AG04450 (cell line): ENCODE results near the gene TMED10. TPM values are rescaled to one million over a fixed set of nuclear protein-coding genes. Genes with fewer than 3 reads are reported as not detected.

Experiments used
- CTCF ChIA-PET: fragments of 300-600, 350-600 bp; formaldehyde crosslinking; extraction: SDS; loops from one replicate; lab custom pipeline; 2022; ENCODE audit warnings: antibody characterized with exemption, inconsistent platforms; lab: Charles Lee
- POLR2A ChIA-PET: fragments of 350-600 bp; formaldehyde crosslinking; extraction: SDS; loops from one replicate; lab custom pipeline; 2021; ENCODE audit warnings: antibody characterized with exemption, inconsistent platforms; lab: Yijun Ruan, JAX
- DNase-seq: peaks from one replicate; pipeline ENCODE4 v3.0.0-alpha.2; 2011; ENCODE audit warnings: low read depth, low spot score
- H3K27ac ChIP-seq: one replicate; pipeline ENCODE4 v1.5.1; 2012; ENCODE audit warnings: low read depth, low read length, control low read depth
- H3K27me3 ChIP-seq: one replicate; pipeline ENCODE4 v1.6.0; 2012; ENCODE audit warnings: low read length; ENCODE audit not compliant: control insufficient read depth, insufficient read depth
- H3K4me3 ChIP-seq: 2 replicates; pipeline ENCODE4 v1.5.1; 2011; ENCODE audit warnings: mild to moderate bottlenecking, low read depth, low read length, control low read depth
- H3K9me3 ChIP-seq: 2 replicates; pipeline ENCODE4 v1.5.1; 2012; ENCODE audit warnings: low read length; ENCODE audit not compliant: control insufficient read depth, insufficient read depth
- polyA plus RNA-seq: library from polyadenylated mRNA; depleted of rRNA; stranded (reverse); fragments of >200 nt; gene quantifications from 2 replicates; pipeline ENCODE4 v1.2.3, GENCODE V29; 2011; rRNA removed
- small RNA-seq: library from RNA; depleted of rRNA; stranded (forward); fragments of <200 nt; gene quantifications from one replicate; pipeline ENCODE3, GENCODE V24; 2012; ENCODE audit warnings: low read depth; ENCODE audit not compliant: insufficient read length
- TF ChIP-seq, protein P1 (sequence below): IDR thresholded peaks from 2 replicates; pipeline ENCODE4 v1.5.1; 2011; ENCODE audit warnings: low read depth, low read length, control low read depth, inconsistent platforms

Gene TMED10
- polyA plus RNA-seq, 1 experiment = 414 TPM

DNA sequence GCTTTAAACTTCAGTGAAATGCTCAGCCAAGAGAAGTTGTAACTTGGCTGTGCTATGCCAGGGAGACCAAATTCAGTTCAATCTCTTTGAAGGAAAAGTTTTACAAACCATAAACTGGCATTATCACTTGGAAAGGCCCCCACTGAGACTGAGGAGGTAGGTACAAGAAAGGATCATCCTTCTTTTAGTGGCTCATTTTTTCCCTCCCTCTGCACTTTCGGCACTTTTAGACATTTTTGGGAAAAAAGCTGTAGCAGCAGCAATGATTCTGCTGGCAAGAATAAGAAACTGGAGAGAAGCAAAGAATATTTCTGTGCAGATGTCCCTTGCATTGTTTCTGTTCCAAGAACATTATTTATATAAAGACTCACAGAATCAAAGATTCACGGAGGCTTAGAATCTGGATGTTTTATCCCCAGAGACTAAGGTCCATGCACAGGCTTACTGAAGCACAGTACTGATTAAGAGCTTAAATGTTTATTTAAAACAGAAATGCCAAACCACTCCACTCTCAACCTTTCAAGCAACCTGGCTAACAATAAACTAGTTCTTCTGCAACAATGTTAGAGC lies 94.7 kb downstream of the TMED10 start:
- Histone ChIP-seq H3K27ac (no peak overlapping the region), H3K27me3 (no peaks in the 10 kb centered on the region), H3K4me3 (no peak overlapping the region), H3K9me3 (no peaks in the 10 kb centered on the region)
- no peak for DNase-seq
- CTCF ChIA-PET = interaction anchor here (1.0 to 1.1 kb wide), 2 partner anchors 176 to 221 kb away, joined by 3 to 5 read pairs; no protein-coding TSS in a partner anchor
- POLR2A ChIA-PET = no interaction called here
- TF ChIP-seq, protein P1, sequence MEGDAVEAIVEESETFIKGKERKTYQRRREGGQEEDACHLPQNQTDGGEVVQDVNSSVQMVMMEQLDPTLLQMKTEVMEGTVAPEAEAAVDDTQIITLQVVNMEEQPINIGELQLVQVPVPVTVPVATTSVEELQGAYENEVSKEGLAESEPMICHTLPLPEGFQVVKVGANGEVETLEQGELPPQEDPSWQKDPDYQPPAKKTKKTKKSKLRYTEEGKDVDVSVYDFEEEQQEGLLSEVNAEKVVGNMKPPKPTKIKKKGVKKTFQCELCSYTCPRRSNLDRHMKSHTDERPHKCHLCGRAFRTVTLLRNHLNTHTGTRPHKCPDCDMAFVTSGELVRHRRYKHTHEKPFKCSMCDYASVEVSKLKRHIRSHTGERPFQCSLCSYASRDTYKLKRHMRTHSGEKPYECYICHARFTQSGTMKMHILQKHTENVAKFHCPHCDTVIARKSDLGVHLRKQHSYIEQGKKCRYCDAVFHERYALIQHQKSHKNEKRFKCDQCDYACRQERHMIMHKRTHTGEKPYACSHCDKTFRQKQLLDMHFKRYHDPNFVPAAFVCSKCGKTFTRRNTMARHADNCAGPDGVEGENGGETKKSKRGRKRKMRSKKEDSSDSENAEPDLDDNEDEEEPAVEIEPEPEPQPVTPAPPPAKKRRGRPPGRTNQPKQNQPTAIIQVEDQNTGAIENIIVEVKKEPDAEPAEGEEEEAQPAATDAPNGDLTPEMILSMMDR = no peak

Small RNA genes within 50 kb of the gene (small RNA-seq; reads per million reads assigned to genes)
- gene HIF1AP1 = not detected
- not detected for gene RNU4ATAC14P

Other genes with a start within 250 kb of the TMED10 start
- 0.55 and 0.63 TPM in 2 replicates for gene PGF, start 221.0 kb downstream of the TMED10 start, polyA plus RNA-seq
- 78.3 and 82.5 TPM in 2 replicates for gene EIF2B2, start 173.7 kb downstream of the TMED10 start, polyA plus RNA-seq
- 14.0 and 16.2 TPM in 2 replicates for gene MLH3, start 125.1 kb downstream of the TMED10 start, polyA plus RNA-seq
- 14.3 and 18.4 TPM in 2 replicates for gene ACYP1, start 112.6 kb downstream of the TMED10 start, polyA plus RNA-seq
- gene ZC2HC1C, start 107.0 kb downstream of the TMED10 start, polyA plus RNA-seq = 0.45 and 0.73 TPM in 2 replicates
- gene NEK9, start 49.6 kb downstream of the TMED10 start, polyA plus RNA-seq = 72.4 and 82.3 TPM in 2 replicates
- 30.6 and 55.8 TPM in 2 replicates for gene FOS, start 102.2 kb upstream of the TMED10 start, polyA plus RNA-seq